HepG2 (cell line): Measurements from ENCODE around the gene GPR143. TPM values are rescaled to one million over a fixed set of nuclear protein-coding genes. Genes with fewer than 3 reads are reported as not detected.

Experiments
- ATAC-seq: fragments of 200-7000 bp; cut with Tn5 transposase; 3 replicates; pipeline ENCODE4 v1.9.1; 2020; ENCODE audit warnings: mild to moderate bottlenecking, moderate library complexity
- BruUV-seq: library from RNA; stranded (reverse); fragments of 400-500 nt; replicated peaks from 2 replicates; lab custom pipeline; 2021; lab: Mats Ljungman, UMichigan
- CTCF ChIA-PET: fragments of 300-600 bp; formaldehyde crosslinking; extraction: SDS; loops from one replicate; lab custom pipeline; 2021; ENCODE audit warnings: low total read pairs, inconsistent platforms, low intra/inter-chr PET ratio; lab: Yijun Ruan, JAX
- POLR2A ChIA-PET: fragments of 350-600 bp; sonication (Branson Sonifier 250); formaldehyde crosslinking; loops from one replicate; lab custom pipeline; 2020; ENCODE audit warnings: antibody characterized with exemption, inconsistent platforms; lab: Yijun Ruan, JAX
- DNase-seq: peaks from one replicate; pipeline ENCODE4 v3.0.0-alpha.2; 2015; ENCODE audit warnings: low spot score
- FAIRE-seq: peaks from 3 replicates; lab custom pipeline; 2011; peaks lifted over from hg19 to GRCh38; lab: Jason Lieb, UNC
- H2AFZ ChIP-seq: one replicate; pipeline ENCODE4 v1.6.1; 2011; ENCODE audit warnings: low read length, inconsistent platforms
- H3K27ac ChIP-seq: fragments of 300-600 bp; 3 replicates; pipeline ENCODE4 v1.8.0; 2011; ENCODE audit warnings: mixed run types, mild to moderate bottlenecking, mixed read lengths, low read length, inconsistent platforms; ENCODE audit not compliant: insufficient read depth; ENCODE audit errors: extremely low read length
- H3K27me3 ChIP-seq, 2 experiments: fragments of 200-600 bp in 1 of 2; 2 replicates in 1 of 2; 3 replicates in 1 of 2; pipeline versions ENCODE4 v1.6.0 to v1.8.0; 2011; ENCODE audit warnings: low read length in 2 of 2, mild to moderate bottlenecking in 2 of 2, moderate library complexity in 2 of 2, inconsistent platforms in 1 of 2; ENCODE audit not compliant: insufficient read depth in 2 of 2, control insufficient read depth in 1 of 2
- H3K36me3 ChIP-seq, 2 experiments: fragments of 200-600 bp in 1 of 2; replicated peaks in 1 of 2; 2 replicates in 1 of 2; 3 replicates in 1 of 2; pipeline versions ENCODE4 v1.5.1 to v1.8.0; 2011; ENCODE audit warnings: low read length in 2 of 2, inconsistent platforms in 1 of 2; ENCODE audit not compliant: insufficient read depth in 2 of 2, control insufficient read depth in 1 of 2
- H3K4me1 ChIP-seq: 2 replicates; pipeline ENCODE4 v1.5.1; 2012; ENCODE audit warnings: low read length, inconsistent platforms; ENCODE audit not compliant: insufficient read depth
- H3K4me2 ChIP-seq: 2 replicates; pipeline ENCODE4 v1.6.0; 2011; ENCODE audit warnings: low read depth, low read length, inconsistent platforms
- H3K4me3 ChIP-seq, 3 experiments: fragments of 200-600 bp in 1 of 3; sonication (generic), shearing (Covaris generic) in 1 of 3; replicated peaks in 1 of 3; 2 replicates each; pipeline ENCODE4 v1.5.1; 2011 to 2016; ENCODE audit warnings: low read length in 3 of 3, inconsistent platforms in 2 of 3, low read depth in 2 of 3, mild to moderate bottlenecking in 2 of 3, control low read depth in 1 of 3, mixed read lengths in 1 of 3; ENCODE audit not compliant: insufficient read depth in 1 of 3
- H3K79me2 ChIP-seq: one replicate; pipeline ENCODE4 v1.6.1; 2011; ENCODE audit warnings: low read length, inconsistent platforms; ENCODE audit not compliant: insufficient read depth
- H3K9ac ChIP-seq: 2 replicates; pipeline ENCODE4 v1.6.0; 2011; ENCODE audit warnings: mild to moderate bottlenecking, low read depth, low read length, inconsistent platforms; ENCODE audit not compliant: insufficient read depth
- H3K9me3 ChIP-seq: 2 replicates; pipeline ENCODE4 v1.5.1; 2012; ENCODE audit warnings: mild to moderate bottlenecking, low read length
- H4K20me1 ChIP-seq: 2 replicates; pipeline ENCODE4 v1.6.0; 2011; ENCODE audit warnings: inconsistent platforms, mild to moderate bottlenecking, low read length, moderate library complexity; ENCODE audit not compliant: insufficient read depth
- FOXP1 ChIP-seq, 2 experiments: fragments of 450-650 bp in 1 of 2; IDR thresholded peaks; 2 replicates each; pipeline ENCODE4 v1.6.1; 2017 to 2018; ENCODE audit warnings: antibody characterized with exemption in 1 of 2
- MAF1 ChIP-seq: sonication (generic); formaldehyde crosslinking; IDR thresholded peaks from 2 replicates; pipeline ENCODE4 v1.5.0; 2020; ENCODE audit warnings: missing genetic modification reagents, borderline replicate concordance
- MAFK ChIP-seq, 2 experiments: IDR thresholded peaks in 1 of 2; conservative IDR thresholded peaks in 1 of 2; 2 replicates each; pipeline ENCODE4 v1.6.1; 2011; ENCODE audit warnings: improper control_type of control experiment in 2 of 2, low read length in 2 of 2
- MATR3 ChIP-seq: sonication (generic); formaldehyde crosslinking; IDR thresholded peaks from 2 replicates; pipeline ENCODE4 v1.4.0; 2020; ENCODE audit warnings: missing genetic modification reagents
- MIER2 ChIP-seq: IDR thresholded peaks from 2 replicates; pipeline ENCODE4 v1.6.1; 2016; ENCODE audit warnings: missing biosample characterization, missing genetic modification reagents
- SNRNP70 ChIP-seq: fragments of 200-400 bp; formaldehyde crosslinking; IDR thresholded peaks from 2 replicates; pipeline ENCODE4 v1.6.1; 2017; ENCODE audit warnings: mild to moderate bottlenecking, low read depth, low read length, moderate library complexity
- TIGD3 ChIP-seq: sonication (generic); formaldehyde crosslinking; IDR thresholded peaks from 2 replicates; pipeline ENCODE4 v1.5.1; 2020; ENCODE audit warnings: mild to moderate bottlenecking, missing genetic modification reagents, borderline replicate concordance
- ZNF124 ChIP-seq: sonication (generic); formaldehyde crosslinking; IDR thresholded peaks from 2 replicates; pipeline ENCODE4 v1.4.0; 2020; ENCODE audit warnings: missing genetic modification reagents
- ZNF230 ChIP-seq: sonication (generic); formaldehyde crosslinking; IDR thresholded peaks from 2 replicates; pipeline ENCODE4 v1.4.0; 2020; ENCODE audit warnings: mild to moderate bottlenecking, missing genetic modification reagents
- ZNF343 ChIP-seq: sonication (generic); formaldehyde crosslinking; IDR thresholded peaks from 2 replicates; pipeline ENCODE4 v1.4.0; 2020; ENCODE audit warnings: mild to moderate bottlenecking, missing genetic modification reagents
- ZNF350 ChIP-seq: sonication (generic); formaldehyde crosslinking; IDR thresholded peaks from 2 replicates; pipeline ENCODE4 v1.4.0; 2020; ENCODE audit warnings: mild to moderate bottlenecking, low read depth, missing genetic modification reagents, borderline replicate concordance
- ZNF501 ChIP-seq: sonication (generic); formaldehyde crosslinking; IDR thresholded peaks from 2 replicates; pipeline ENCODE4 v1.5.1; 2020; ENCODE audit warnings: mild to moderate bottlenecking, moderate library complexity, missing genetic modification reagents
- ZNF777 ChIP-seq: sonication (generic); formaldehyde crosslinking; IDR thresholded peaks from 2 replicates; pipeline ENCODE4 v1.4.0; 2020; ENCODE audit warnings: missing genetic modification reagents
- ZSCAN22 ChIP-seq: sonication (generic); formaldehyde crosslinking; IDR thresholded peaks from 2 replicates; pipeline ENCODE4 v1.4.0; 2020; ENCODE audit warnings: mild to moderate bottlenecking, missing genetic modification reagents
- WGBS: methylation state at CpG from one replicate; pipeline ENCODE4 v1.1.6; 2017; ENCODE audit warnings: low lambda C conversion rate; 5-methylcytosine and 5-hydroxymethylcytosine counted together
- in situ Hi-C: cut with HindIII; loops from 2 replicates; pipeline ENCODE4 v1.10.0; 2017; ENCODE audit warnings: low pct_unique_long_range_greater_than_20kb; ENCODE audit not compliant: extremely low pct_ligation_motif_present
- intact Hi-C: fragments of 100-400 bp; cut with micrococcal nuclease; formaldehyde crosslinking; loops from one replicate; pipeline ENCODE4 v1.10.0; 2022; ENCODE audit not compliant: unreplicated experiment
- polyA plus RNA-seq, 8 experiments: library from polyadenylated mRNA; depleted of rRNA in 3 of 8; stranded (reverse) in 7 of 8; unstranded in 1 of 8; fragments of >200 nt; fragmentation: Illumina TruSeq in 4 of 8; extraction: Trizol in 4 of 8; gene quantifications; 2 replicates each; pipeline versions ENCODE4 v1.2.1 to v1.2.3, GENCODE V29; 2011 to 2016; ENCODE audit warnings: low read depth in 4 of 8, missing spikeins in 1 of 8, mixed read lengths in 1 of 8; ENCODE audit not compliant: insufficient read depth in 1 of 8
- total RNA-seq, 5 experiments: library from RNA; depleted of rRNA; stranded (reverse); fragments of >200 nt; fragmentation: Illumina TruSeq; extraction: Trizol; gene quantifications; 2 replicates each; pipeline ENCODE4 v1.2.3, GENCODE V29; 2016; ENCODE audit warnings: low read depth in 1 of 5
- TF ChIP-seq, protein P1 (sequence below): sonication (generic); formaldehyde crosslinking; IDR thresholded peaks from 2 replicates; pipeline ENCODE4 v1.4.0; 2020; ENCODE audit warnings: missing genetic modification reagents
- TF ChIP-seq, protein P2 (sequence below): sonication (generic); formaldehyde crosslinking; IDR thresholded peaks from 2 replicates; pipeline ENCODE4 v1.4.0; 2020; ENCODE audit warnings: missing genetic modification reagents, borderline replicate concordance

Gene GPR143
- total and polyA plus RNA-seq, 2 of the 13 experiments (the other 11 are each of a cell fraction or from before 2014, with no cell fraction given), result 0.30 to 0.89 TPM

DNA sequence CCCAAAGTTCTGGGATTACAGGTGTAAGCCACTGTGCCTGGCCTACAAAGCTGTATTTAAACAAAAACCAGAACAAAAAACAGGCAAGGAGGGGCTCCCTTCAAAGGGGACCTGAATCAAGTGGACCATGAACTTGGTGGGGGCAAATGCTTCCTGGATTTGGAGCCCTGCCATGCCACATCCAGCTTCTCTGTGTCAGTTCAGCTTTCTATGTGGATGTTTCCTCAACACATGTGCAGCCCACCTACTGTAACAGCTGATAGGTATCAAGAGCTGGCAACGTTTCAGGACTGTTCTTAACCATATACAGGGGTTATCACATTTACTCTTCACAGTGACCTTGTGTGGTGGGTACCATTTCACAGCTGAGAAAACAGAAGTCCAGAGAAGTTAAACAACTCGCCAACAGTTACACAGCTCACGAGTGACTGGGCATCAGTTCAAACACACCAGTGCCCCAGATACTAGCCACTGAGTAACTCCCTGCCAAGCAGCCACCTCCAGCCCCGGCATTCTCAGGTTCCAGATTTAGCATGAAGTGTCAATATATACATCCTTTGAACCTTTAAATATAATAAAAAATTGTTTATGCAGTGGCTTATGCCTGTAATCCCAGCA is 7.5 kb downstream of the GPR143 start (continued):
- no peak for TF ChIP-seq TIGD3 (CRISPR knock-in tag)
- TF ChIP-seq, protein P1, sequence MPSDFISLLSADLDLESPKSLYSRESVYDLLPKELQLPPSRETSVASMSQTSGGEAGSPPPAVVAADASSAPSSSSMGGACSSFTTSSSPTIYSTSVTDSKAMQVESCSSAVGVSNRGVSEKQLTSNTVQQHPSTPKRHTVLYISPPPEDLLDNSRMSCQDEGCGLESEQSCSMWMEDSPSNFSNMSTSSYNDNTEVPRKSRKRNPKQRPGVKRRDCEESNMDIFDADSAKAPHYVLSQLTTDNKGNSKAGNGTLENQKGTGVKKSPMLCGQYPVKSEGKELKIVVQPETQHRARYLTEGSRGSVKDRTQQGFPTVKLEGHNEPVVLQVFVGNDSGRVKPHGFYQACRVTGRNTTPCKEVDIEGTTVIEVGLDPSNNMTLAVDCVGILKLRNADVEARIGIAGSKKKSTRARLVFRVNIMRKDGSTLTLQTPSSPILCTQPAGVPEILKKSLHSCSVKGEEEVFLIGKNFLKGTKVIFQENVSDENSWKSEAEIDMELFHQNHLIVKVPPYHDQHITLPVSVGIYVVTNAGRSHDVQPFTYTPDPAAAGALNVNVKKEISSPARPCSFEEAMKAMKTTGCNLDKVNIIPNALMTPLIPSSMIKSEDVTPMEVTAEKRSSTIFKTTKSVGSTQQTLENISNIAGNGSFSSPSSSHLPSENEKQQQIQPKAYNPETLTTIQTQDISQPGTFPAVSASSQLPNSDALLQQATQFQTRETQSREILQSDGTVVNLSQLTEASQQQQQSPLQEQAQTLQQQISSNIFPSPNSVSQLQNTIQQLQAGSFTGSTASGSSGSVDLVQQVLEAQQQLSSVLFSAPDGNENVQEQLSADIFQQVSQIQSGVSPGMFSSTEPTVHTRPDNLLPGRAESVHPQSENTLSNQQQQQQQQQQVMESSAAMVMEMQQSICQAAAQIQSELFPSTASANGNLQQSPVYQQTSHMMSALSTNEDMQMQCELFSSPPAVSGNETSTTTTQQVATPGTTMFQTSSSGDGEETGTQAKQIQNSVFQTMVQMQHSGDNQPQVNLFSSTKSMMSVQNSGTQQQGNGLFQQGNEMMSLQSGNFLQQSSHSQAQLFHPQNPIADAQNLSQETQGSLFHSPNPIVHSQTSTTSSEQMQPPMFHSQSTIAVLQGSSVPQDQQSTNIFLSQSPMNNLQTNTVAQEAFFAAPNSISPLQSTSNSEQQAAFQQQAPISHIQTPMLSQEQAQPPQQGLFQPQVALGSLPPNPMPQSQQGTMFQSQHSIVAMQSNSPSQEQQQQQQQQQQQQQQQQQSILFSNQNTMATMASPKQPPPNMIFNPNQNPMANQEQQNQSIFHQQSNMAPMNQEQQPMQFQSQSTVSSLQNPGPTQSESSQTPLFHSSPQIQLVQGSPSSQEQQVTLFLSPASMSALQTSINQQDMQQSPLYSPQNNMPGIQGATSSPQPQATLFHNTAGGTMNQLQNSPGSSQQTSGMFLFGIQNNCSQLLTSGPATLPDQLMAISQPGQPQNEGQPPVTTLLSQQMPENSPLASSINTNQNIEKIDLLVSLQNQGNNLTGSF (CRISPR knock-in tag), result no peak

DNA sequence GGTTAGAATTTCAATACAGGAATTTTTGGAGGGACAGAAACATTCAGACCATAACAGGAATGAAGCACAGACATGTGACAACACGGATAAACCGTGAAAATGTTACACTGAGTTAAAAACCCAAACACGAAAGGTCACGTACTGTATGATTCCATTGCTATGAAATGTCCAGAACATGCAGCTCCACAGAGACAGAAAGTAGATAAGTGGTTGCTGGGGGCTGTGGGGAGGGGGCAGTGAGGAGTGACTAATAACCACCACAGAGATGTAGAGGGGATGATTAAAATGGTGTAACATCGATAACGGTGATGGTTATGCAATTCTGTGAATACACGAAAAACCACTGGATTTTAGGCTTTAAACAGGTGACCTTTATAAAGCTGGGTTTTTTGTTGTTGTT is 8.3 kb downstream of the GPR143 start:
- Histone ChIP-seq H3K79me2 (no peaks in the 10 kb centered on the region), H3K36me3 (no peaks in the 10 kb centered on the region), H3K27me3 (no peaks in the 10 kb centered on the region), H3K9ac (no peak overlapping the region), H3K9me3 (no peaks in the 10 kb centered on the region), H3K4me1 (no peaks in the 10 kb centered on the region), H3K4me3 (no peak overlapping the region), H3K27ac (no peak overlapping the region), H4K20me1 (no peaks in the 10 kb centered on the region), H3K4me2 (no peak overlapping the region), H2AFZ (no peak overlapping the region)
- DNase-seq (no peak), FAIRE-seq (no peak), ATAC-seq (no peak)
- 55% methylated on average over 7 of the region's 7 CpGs for WGBS
- CTCF ChIA-PET, result no interaction called here
- POLR2A ChIA-PET, result interaction anchor here (0.8 kb wide), 1 partner anchor 10 kb away, joined by 5 read pairs; no protein-coding TSS in a partner anchor
- in situ Hi-C loops (no loop called here), intact Hi-C loops (no loop called here)
- no TSS peak for BruUV-seq
- TF ChIP-seq ZNF230 (CRISPR knock-in tag) (no peak), ZSCAN22 (CRISPR knock-in tag) (no peak), ZNF777 (CRISPR knock-in tag) (no peak), SNRNP70 (no peak), MIER2 (CRISPR knock-in tag) (no peak), FOXP1 (IDR thresholded peaks at IDR 0.05) (no peak), FOXP1 (CRISPR knock-in tag; IDR thresholded peaks at IDR 0.05) (no peak), ZNF343 (no peak), MAF1 (CRISPR knock-in tag) (no peak), MAFK (conservative IDR thresholded peaks at IDR 0.05 in 1 of 2, IDR thresholded peaks at IDR 0.05 in 1 of 2; ENCODE audit: low read length in 2 of 2) (no peak), ZNF501 (CRISPR knock-in tag) (no peak), MATR3 (CRISPR knock-in tag) (no peak), ZNF350 (no peak), ZNF124 (CRISPR knock-in tag) (no peak)
- TF ChIP-seq, protein P2, sequence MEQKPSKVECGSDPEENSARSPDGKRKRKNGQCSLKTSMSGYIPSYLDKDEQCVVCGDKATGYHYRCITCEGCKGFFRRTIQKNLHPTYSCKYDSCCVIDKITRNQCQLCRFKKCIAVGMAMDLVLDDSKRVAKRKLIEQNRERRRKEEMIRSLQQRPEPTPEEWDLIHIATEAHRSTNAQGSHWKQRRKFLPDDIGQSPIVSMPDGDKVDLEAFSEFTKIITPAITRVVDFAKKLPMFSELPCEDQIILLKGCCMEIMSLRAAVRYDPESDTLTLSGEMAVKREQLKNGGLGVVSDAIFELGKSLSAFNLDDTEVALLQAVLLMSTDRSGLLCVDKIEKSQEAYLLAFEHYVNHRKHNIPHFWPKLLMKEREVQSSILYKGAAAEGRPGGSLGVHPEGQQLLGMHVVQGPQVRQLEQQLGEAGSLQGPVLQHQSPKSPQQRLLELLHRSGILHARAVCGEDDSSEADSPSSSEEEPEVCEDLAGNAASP (CRISPR knock-in tag), result no peak
